ENCODE measurements around the gene NAV3. TPM values are rescaled to one million over a fixed set of nuclear protein-coding genes. Genes with fewer than 3 reads are reported as not detected.

The NAV3 gene
- total and polyA plus RNA-seq, 9 of the 15 experiments (the other 6 are each of a cell fraction or from before 2014, with no cell fraction given), result 0.04 TPM; not detected in 8

DNA sequence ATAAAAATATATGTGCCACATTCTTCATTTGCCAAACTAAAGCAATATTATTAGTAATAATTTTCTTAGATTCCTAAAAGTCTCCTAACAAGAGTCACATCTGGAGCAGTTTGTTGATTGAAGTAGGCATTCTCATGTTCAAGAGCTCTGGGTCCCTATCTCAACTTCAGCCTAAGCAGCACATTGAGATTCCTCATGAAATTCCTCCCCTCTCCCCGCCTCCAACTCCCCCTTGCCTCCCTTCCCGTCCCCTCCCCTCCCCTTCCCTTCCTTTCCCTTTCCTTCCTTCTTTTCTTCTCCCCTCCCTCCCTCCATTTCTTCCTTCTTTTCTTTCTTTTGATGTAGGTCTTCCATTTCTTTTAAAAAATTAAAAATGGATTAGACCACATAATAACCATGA is 48.7 kb upstream of the NAV3 start (continued):
- TF ChIP-seq, protein P1, sequence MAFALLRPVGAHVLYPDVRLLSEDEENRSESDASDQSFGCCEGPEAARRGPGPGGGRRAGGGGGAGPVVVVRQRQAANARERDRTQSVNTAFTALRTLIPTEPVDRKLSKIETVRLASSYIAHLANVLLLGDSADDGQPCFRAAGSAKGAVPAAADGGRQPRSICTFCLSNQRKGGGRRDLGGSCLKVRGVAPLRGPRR (CRISPR knock-in tag; IDR thresholded peaks at IDR 0.05), result no peak
- TF ChIP-seq, protein P2, sequence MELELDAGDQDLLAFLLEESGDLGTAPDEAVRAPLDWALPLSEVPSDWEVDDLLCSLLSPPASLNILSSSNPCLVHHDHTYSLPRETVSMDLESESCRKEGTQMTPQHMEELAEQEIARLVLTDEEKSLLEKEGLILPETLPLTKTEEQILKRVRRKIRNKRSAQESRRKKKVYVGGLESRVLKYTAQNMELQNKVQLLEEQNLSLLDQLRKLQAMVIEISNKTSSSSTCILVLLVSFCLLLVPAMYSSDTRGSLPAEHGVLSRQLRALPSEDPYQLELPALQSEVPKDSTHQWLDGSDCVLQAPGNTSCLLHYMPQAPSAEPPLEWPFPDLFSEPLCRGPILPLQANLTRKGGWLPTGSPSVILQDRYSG (tag; conservative IDR thresholded peaks at IDR 0.05; ENCODE audit: low read depth), result no peak
- no peak for TF ChIP-seq ZNF239 (CRISPR knock-in tag; IDR thresholded peaks at IDR 0.05)

DNA sequence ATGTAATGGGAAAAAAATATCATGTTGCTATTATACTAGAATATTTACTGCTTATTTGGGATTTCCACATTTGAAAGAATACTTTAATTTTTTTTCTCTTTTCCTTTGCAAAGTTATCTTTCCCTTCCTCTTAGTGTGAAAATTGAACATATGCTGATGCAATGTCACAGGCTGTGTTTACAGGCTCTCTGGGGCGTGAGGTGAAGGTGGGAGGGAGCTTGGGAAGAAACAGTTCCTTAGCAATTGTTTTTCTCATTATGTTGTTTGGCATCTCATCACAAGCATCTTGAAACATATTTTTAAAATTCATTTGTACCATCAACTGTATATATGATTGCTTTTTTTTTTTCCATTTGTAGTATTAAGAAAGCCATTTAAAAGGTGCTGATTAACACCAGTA is 47.9 kb upstream of the NAV3 start:
- ATAC-seq, result no peak
- ChIA-PET POLR2A (no interaction called here), CTCF (ENCODE audit: low intra/inter-chr PET ratio) (no interaction called here)
- Histone ChIP-seq H4K20me1 (replicated peaks; ENCODE audit: control insufficient read depth, insufficient read depth, low read length) (no peaks in the 10 kb centered on the region), H3K4me1 (replicated peaks in 1 of 2; ENCODE audit: control insufficient read depth in 2 of 2, insufficient read depth in 2 of 2, low read length in 2 of 2) (no peaks in the 10 kb centered on the region), H3K36me3 (ENCODE audit: control insufficient read depth, insufficient read depth, low read length) (no peaks in the 10 kb centered on the region), H3K9me3 (replicated peaks; ENCODE audit: control insufficient read depth, insufficient read depth, low read depth, low read length) (no peaks in the 10 kb centered on the region), H3K4me2 (ENCODE audit: insufficient read depth, low read length) (no peak overlapping the region), H3K27me3 (ENCODE audit: control insufficient read depth in 2 of 2, insufficient read depth in 2 of 2, low read length in 2 of 2) (no peaks in the 10 kb centered on the region), H3K79me2 (ENCODE audit: control insufficient read depth, insufficient read depth, low read length) (no peaks in the 10 kb centered on the region), H3K27ac (ENCODE audit: extremely low read depth, low read depth, low read length) (no peak overlapping the region), H3K9me1 (ENCODE audit: control insufficient read depth, insufficient read depth, low read length) (no peaks in the 10 kb centered on the region), H3K4me3 (no peak overlapping the region), H2AFZ (ENCODE audit: low read depth, low read length) (no peak overlapping the region), H3K9ac (ENCODE audit: insufficient read depth in 1 of 2, low read depth in 2 of 2, low read length in 2 of 2) (no peak overlapping the region)
- DNase-seq (ENCODE audit: extremely low read depth in 1 of 4, low spot score in 3 of 4), result no peak
- no peak for FAIRE-seq
- BruUV-seq (replicated peaks), result no TSS peak
- in situ Hi-C loops (cut with MboI) (no loop called here), intact Hi-C loops (cut with micrococcal nuclease) (no loop called here)
- WGBS (ENCODE audit: insufficient coverage, low coverage, missing lambda C conversion rate), result 0% methylated on average over 1 of the region's 1 CpG
- TF ChIP-seq, protein P3, sequence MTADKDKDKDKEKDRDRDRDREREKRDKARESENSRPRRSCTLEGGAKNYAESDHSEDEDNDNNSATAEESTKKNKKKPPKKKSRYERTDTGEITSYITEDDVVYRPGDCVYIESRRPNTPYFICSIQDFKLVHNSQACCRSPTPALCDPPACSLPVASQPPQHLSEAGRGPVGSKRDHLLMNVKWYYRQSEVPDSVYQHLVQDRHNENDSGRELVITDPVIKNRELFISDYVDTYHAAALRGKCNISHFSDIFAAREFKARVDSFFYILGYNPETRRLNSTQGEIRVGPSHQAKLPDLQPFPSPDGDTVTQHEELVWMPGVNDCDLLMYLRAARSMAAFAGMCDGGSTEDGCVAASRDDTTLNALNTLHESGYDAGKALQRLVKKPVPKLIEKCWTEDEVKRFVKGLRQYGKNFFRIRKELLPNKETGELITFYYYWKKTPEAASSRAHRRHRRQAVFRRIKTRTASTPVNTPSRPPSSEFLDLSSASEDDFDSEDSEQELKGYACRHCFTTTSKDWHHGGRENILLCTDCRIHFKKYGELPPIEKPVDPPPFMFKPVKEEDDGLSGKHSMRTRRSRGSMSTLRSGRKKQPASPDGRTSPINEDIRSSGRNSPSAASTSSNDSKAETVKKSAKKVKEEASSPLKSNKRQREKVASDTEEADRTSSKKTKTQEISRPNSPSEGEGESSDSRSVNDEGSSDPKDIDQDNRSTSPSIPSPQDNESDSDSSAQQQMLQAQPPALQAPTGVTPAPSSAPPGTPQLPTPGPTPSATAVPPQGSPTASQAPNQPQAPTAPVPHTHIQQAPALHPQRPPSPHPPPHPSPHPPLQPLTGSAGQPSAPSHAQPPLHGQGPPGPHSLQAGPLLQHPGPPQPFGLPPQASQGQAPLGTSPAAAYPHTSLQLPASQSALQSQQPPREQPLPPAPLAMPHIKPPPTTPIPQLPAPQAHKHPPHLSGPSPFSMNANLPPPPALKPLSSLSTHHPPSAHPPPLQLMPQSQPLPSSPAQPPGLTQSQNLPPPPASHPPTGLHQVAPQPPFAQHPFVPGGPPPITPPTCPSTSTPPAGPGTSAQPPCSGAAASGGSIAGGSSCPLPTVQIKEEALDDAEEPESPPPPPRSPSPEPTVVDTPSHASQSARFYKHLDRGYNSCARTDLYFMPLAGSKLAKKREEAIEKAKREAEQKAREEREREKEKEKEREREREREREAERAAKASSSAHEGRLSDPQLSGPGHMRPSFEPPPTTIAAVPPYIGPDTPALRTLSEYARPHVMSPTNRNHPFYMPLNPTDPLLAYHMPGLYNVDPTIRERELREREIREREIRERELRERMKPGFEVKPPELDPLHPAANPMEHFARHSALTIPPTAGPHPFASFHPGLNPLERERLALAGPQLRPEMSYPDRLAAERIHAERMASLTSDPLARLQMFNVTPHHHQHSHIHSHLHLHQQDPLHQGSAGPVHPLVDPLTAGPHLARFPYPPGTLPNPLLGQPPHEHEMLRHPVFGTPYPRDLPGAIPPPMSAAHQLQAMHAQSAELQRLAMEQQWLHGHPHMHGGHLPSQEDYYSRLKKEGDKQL (CRISPR knock-in tag; IDR thresholded peaks at IDR 0.05; ENCODE audit: borderline replicate concordance), result no peak
- TF ChIP-seq BRD4 (IDR thresholded peaks at IDR 0.05), result no peak
- no peak for TF ChIP-seq SIN3A (IDR thresholded peaks at IDR 0.05; ENCODE audit: borderline replicate concordance in 2 of 2, control insufficient read depth in 1 of 2, low read depth in 2 of 2, low read length in 2 of 2)
- TF ChIP-seq, protein P2 (tag; conservative IDR thresholded peaks at IDR 0.05; ENCODE audit: low read depth), result no peak
- no peak for TF ChIP-seq FOXA1 (IDR thresholded peaks at IDR 0.05; ENCODE audit: borderline replicate concordance)
- no peak for TF ChIP-seq KLF1 (tag; IDR thresholded peaks at IDR 0.05)
- TF ChIP-seq, protein P4, sequence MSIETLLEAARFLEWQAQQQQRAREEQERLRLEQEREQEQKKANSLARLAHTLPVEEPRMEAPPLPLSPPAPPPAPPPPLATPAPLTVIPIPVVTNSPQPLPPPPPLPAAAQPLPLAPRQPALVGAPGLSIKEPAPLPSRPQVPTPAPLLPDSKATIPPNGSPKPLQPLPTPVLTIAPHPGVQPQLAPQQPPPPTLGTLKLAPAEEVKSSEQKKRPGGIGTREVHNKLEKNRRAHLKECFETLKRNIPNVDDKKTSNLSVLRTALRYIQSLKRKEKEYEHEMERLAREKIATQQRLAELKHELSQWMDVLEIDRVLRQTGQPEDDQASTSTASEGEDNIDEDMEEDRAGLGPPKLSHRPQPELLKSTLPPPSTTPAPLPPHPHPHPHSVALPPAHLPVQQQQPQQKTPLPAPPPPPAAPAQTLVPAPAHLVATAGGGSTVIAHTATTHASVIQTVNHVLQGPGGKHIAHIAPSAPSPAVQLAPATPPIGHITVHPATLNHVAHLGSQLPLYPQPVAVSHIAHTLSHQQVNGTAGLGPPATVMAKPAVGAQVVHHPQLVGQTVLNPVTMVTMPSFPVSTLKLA (conservative IDR thresholded peaks at IDR 0.05), result no peak
